Stimulated activated naive CD8-positive, alpha-beta T cell treated with anti-CD3 and anti-CD28 coated beads, Interleukin-15, amount 100 ng/mL, for 72 hours (primary cell): ENCODE data around the gene KIF2A.

ENCODE experiments used
- ATAC-seq: fragments of 150-1000 bp; cut with Tn5 transposase; 2 replicates; pipeline ENCODE4 v1.10.0; 2021; ENCODE audit warnings: mild to moderate bottlenecking, moderate library complexity
- DNase-seq, 2 donors: peaks; one replicate each; pipeline ENCODE4 v3.0.0; 2021 to 2022
- H3K27ac Mint-ChIP-seq, 2 donors: one replicate each; pipeline ENCODE4 v1.8.0; 2022; ENCODE audit warnings: mild to moderate bottlenecking in 2 of 2, mixed read lengths in 2 of 2, moderate library complexity in 2 of 2
- H3K27me3 Mint-ChIP-seq: one replicate; pipeline ENCODE4 v1.8.0; 2022; ENCODE audit warnings: mixed read lengths
- H3K4me1 Mint-ChIP-seq: one replicate; pipeline ENCODE4 v1.8.0; 2022; ENCODE audit warnings: mild to moderate bottlenecking, mixed read lengths
- H3K4me3 Mint-ChIP-seq, 2 donors: one replicate each; pipeline ENCODE4 v1.8.0; 2022; ENCODE audit warnings: mild to moderate bottlenecking in 2 of 2, mixed read lengths in 2 of 2, moderate library complexity in 1 of 2
- H3K9me3 Mint-ChIP-seq, 2 donors: one replicate each; pipeline ENCODE4 v1.8.0; 2022; ENCODE audit warnings: mixed read lengths in 2 of 2

The KIF2A gene

GRCh38 chr5:62305715-62306322 lies at the start of gene KIF2A:
TSS of gene KIF2A (plus strand) at chr5:62306206. CDS start at chr5:62306473, 267 bp downstream.
- Mint-ChIP-seq H3K4me3 (peak within 1 kb of the TSS; percentile 89 to 91), H3K4me1 (peaks cover 69% of the 10 kb centered on the region), H3K27me3 (no peaks in the 10 kb centered on the region), H3K9me3 (no peaks in the 10 kb centered on the region), H3K27ac (peak within 1 kb of the TSS; percentile 99)
- DNase-seq (peak; percentile 98), ATAC-seq (peak; percentile 92)

GRCh38 chr5:62257020-62257367 lies 49.0 kb upstream of the KIF2A start:
- H3K27me3 Mint-ChIP-seq, result no peaks in the 10 kb centered on the region
- peaks cover 90% of the 10 kb centered on the region for H3K4me1 Mint-ChIP-seq
- H3K9me3 Mint-ChIP-seq, result peaks cover 24 to 29% of the 10 kb centered on the region in 2 donors
- peak overlapping the region; percentile 66 to 77 for H3K4me3 Mint-ChIP-seq
- DNase-seq (no peak), ATAC-seq (no peak)
- H3K27ac Mint-ChIP-seq, result peak overlapping the region in 1 of 2 donors; percentile 97

DNA sequence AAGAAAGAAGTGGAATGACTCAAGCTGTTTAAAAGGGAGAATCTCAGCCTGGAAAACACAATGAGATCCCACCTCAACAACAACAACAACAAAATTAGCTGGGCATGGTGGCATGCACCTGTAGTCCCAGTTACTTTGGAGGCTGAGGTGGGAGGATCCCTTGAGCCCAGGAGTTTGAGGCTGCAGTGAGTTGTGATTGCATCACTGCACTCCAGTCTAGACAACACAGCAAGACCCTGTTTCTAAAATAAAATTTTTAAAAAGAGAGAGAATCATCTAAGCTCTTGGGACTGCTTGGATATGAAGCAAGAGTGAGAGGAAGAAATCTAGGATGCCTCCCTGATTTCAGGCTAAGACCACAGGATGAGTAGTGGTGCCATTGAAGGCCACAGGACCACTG lies 47.4 kb upstream of the KIF2A start:
- Mint-ChIP-seq H3K27me3 (no peaks in the 10 kb centered on the region), H3K9me3 (peaks cover 9 to 19% of the 10 kb centered on the region in 2 donors), H3K27ac (peak overlapping the region; percentile 6 to 7), H3K4me1 (peaks cover 75% of the 10 kb centered on the region), H3K4me3 (no peak overlapping the region)
- DNase-seq (no peak), ATAC-seq (no peak)

GRCh38 chr5:62259699-62260250 lies 46.2 kb upstream of the KIF2A start:
- Mint-ChIP-seq H3K27me3 (no peaks in the 10 kb centered on the region), H3K9me3 (peaks cover 0 to 12% of the 10 kb centered on the region in 2 donors), H3K27ac (no peak overlapping the region), H3K4me3 (no peak overlapping the region), H3K4me1 (peaks cover 67% of the 10 kb centered on the region)
- no peak for DNase-seq
- no peak for ATAC-seq

GRCh38 chr5:62260513-62260912 lies 45.5 kb upstream of the KIF2A start:
- no peak for DNase-seq
- Mint-ChIP-seq H3K27me3 (no peaks in the 10 kb centered on the region), H3K4me3 (no peak overlapping the region), H3K4me1 (peaks cover 67% of the 10 kb centered on the region), H3K9me3 (peaks cover 0 to 12% of the 10 kb centered on the region in 2 donors), H3K27ac (no peak overlapping the region)
- no peak for ATAC-seq

GRCh38 chr5:62263401-62263800 lies 42.6 kb upstream of the KIF2A start:
- Mint-ChIP-seq H3K27ac (no peak overlapping the region), H3K9me3 (peaks cover 0 to 7% of the 10 kb centered on the region in 2 donors), H3K27me3 (no peaks in the 10 kb centered on the region), H3K4me3 (no peak overlapping the region), H3K4me1 (peaks cover 64% of the 10 kb centered on the region)
- ATAC-seq (no peak), DNase-seq (no peak)

DNA sequence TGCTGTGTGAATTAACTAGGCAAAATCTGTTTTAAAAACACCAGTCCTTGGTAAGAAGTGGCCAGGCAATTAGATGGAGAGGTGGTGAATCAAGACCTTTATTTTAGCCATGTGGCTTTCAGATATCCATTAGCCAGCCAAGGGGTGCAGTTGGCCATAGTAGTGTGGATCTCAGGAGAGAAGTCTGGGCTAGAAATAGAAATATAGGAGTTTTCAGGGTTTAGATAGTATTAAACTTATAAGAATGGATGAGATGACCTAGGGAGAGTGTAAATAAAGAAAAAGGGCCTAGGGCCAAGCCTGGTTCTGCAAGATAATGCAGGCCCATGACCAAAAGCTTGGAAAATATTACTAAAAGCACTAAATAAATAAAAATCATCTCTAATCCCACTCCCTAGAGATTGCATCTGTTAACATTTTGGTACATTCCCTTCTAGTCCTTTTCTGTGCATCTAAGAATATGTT lies 40.3 kb upstream of the KIF2A start:
- Mint-ChIP-seq H3K9me3 (no peaks in the 10 kb centered on the region), H3K4me3 (no peak overlapping the region), H3K27ac (no peak overlapping the region), H3K27me3 (no peaks in the 10 kb centered on the region), H3K4me1 (peaks cover 50% of the 10 kb centered on the region)
- ATAC-seq, result no peak
- DNase-seq, result no peak

- H3K27ac Mint-ChIP-seq, result peak overlapping the region in 1 of 2 donors; percentile 27
- DNase-seq (no peak), ATAC-seq (no peak)
- H3K9me3 Mint-ChIP-seq, result peaks cover 0 to 1% of the 10 kb centered on the region in 2 donors
- no peaks in the 10 kb centered on the region for H3K27me3 Mint-ChIP-seq
- peaks cover 43% of the 10 kb centered on the region for H3K4me1 Mint-ChIP-seq
- H3K4me3 Mint-ChIP-seq, result no peak overlapping the region
Observed at GRCh38 chr5:62266573-62266972, 39.4 kb upstream of the KIF2A start.

DNA sequence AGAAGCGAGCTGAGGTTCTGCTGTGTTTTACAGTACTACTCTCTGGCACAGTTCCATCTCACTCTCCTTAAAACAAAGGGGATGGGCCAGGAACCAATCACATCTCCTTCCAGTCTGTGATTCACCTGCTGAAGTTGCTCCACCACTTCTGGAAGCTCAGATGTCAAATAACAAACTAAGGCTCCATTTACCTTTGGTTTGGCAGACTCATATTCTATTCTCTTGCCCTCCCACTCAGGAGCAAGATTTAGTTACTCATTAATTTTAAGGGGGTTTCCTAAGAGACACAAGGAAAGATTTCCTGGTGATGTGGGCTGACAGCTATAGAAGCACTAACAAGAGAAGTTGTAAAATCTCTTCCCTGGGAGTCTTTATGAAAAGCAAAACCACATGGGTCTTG lies 37.8 kb upstream of the KIF2A start:
- H3K4me3 Mint-ChIP-seq, result peak overlapping the region; percentile 25 to 36
- H3K27me3 Mint-ChIP-seq, result no peaks in the 10 kb centered on the region
- peak overlapping the region in 1 of 2 donors; percentile 72 for H3K27ac Mint-ChIP-seq
- H3K9me3 Mint-ChIP-seq, result peaks cover 3 to 7% of the 10 kb centered on the region in 2 donors
- H3K4me1 Mint-ChIP-seq, result peaks cover 47% of the 10 kb centered on the region
- no peak for DNase-seq
- no peak for ATAC-seq

- Mint-ChIP-seq H3K4me3 (no peak overlapping the region), H3K27ac (no peak overlapping the region), H3K27me3 (no peaks in the 10 kb centered on the region), H3K9me3 (peaks cover 3 to 12% of the 10 kb centered on the region in 2 donors), H3K4me1 (peaks cover 47% of the 10 kb centered on the region)
- DNase-seq (no peak), ATAC-seq (no peak)
Observed at GRCh38 chr5:62268792-62269191, 37.2 kb upstream of the KIF2A start.

DNA sequence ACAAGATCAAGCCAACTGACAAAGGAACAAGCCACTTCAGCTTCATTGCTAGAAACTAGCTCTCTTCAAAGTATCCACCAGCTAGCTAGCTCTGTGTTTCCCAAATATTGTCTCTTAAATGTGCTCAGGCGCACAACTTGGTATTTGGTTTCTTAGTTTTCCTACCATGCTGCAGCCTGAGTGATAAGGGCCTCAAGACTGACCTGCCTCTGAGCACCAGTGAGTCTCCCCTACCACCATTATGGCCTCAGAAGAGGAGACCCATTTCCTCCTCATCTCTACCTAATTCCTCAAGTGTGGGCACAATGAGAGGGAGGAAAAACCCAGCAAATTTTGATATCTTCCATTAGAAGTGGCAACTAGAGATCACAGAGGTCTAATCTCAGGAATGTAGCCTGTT lies 34.6 kb upstream of the KIF2A start:
- Mint-ChIP-seq H3K27me3 (no peaks in the 10 kb centered on the region), H3K9me3 (peaks cover 3 to 13% of the 10 kb centered on the region in 2 donors), H3K27ac (no peak overlapping the region), H3K4me1 (peaks cover 32% of the 10 kb centered on the region), H3K4me3 (no peak overlapping the region)
- no peak for DNase-seq
- no peak for ATAC-seq

- H3K27ac Mint-ChIP-seq, result no peak overlapping the region
- peaks cover 32% of the 10 kb centered on the region for H3K4me1 Mint-ChIP-seq
- H3K4me3 Mint-ChIP-seq, result no peak overlapping the region
- peaks cover 3 to 13% of the 10 kb centered on the region in 2 donors for H3K9me3 Mint-ChIP-seq
- no peaks in the 10 kb centered on the region for H3K27me3 Mint-ChIP-seq
- peak; percentile 42 for ATAC-seq
- no peak for DNase-seq
Observed at GRCh38 chr5:62271870-62272269, 34.1 kb upstream of the KIF2A start.

- H3K27ac Mint-ChIP-seq, result no peak overlapping the region
- peaks cover 4 to 13% of the 10 kb centered on the region in 2 donors for H3K9me3 Mint-ChIP-seq
- ATAC-seq, result no peak
Observed at GRCh38 chr5:62273687-62274086, 32.3 kb upstream of the KIF2A start.

GRCh38 chr5:62275581-62275980 lies 30.4 kb upstream of the KIF2A start:
- no peak overlapping the region for H3K4me3 Mint-ChIP-seq
- peaks cover 29% of the 10 kb centered on the region for H3K4me1 Mint-ChIP-seq

More at GRCh38 chr5:62273687-62274086, 32.3 kb upstream of the KIF2A start:
- Mint-ChIP-seq H3K4me1 (peaks cover 32% of the 10 kb centered on the region), H3K4me3 (no peak overlapping the region), H3K27me3 (no peaks in the 10 kb centered on the region)
- no peak for DNase-seq

DNA sequence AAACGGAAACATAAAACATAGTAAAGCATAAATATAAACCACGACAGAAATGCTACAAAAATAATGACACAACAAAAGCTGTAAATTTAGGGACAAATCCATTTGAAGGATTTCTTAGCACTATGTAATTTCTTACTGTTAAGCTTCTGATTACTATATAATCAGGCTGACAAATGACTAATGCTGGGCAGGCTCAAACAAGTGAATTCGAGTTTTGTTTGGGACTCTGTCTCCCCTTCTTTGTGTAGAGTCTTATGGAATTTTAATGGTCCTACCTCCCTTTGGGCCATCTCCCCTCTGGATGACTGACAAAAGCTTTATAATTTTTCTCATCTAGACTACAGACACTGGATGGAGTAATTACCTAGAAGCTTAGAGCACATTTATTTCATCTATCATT lies 24.6 kb upstream of the KIF2A start:
- no peak for ATAC-seq
- no peak for DNase-seq
- Mint-ChIP-seq H3K27ac (no peak overlapping the region), H3K4me3 (no peak overlapping the region), H3K9me3 (peaks cover 0 to 18% of the 10 kb centered on the region in 2 donors), H3K27me3 (no peaks in the 10 kb centered on the region), H3K4me1 (peaks cover 59% of the 10 kb centered on the region)

More at GRCh38 chr5:62275581-62275980, 30.4 kb upstream of the KIF2A start:
- ATAC-seq, result no peak
- DNase-seq, result no peak
- H3K27me3 Mint-ChIP-seq, result no peaks in the 10 kb centered on the region
- H3K9me3 Mint-ChIP-seq, result peaks cover 8 to 13% of the 10 kb centered on the region in 2 donors
- no peak overlapping the region for H3K27ac Mint-ChIP-seq

- H3K4me1 Mint-ChIP-seq, result peaks cover 61% of the 10 kb centered on the region
- ATAC-seq (no peak), DNase-seq (no peak)
- H3K9me3 Mint-ChIP-seq, result peaks cover 2 to 25% of the 10 kb centered on the region in 2 donors
- no peak overlapping the region for H3K4me3 Mint-ChIP-seq
- no peaks in the 10 kb centered on the region for H3K27me3 Mint-ChIP-seq
- H3K27ac Mint-ChIP-seq, result no peak overlapping the region
Observed at GRCh38 chr5:62282064-62282463, 23.9 kb upstream of the KIF2A start.
